NCI-H226 (cell line): ENCODE measurements around the gene SH2D4B.

ENCODE experiments used
- DNase-seq: peaks from one replicate; pipeline ENCODE4 v3.0.0-alpha.2; 2015

The SH2D4B gene

GRCh38 chr10:80537736-80538480 is at the start of gene SH2D4B:
SH2D4B (plus strand) TSS chr10:80537902; CDS start chr10:80538332, 430 bp downstream.
- no peak for DNase-seq

GRCh38 chr10:80488539-80489066 is 49.1 kb upstream of the SH2D4B start:
- no peak for DNase-seq

GRCh38 chr10:80489371-80490112 is 48.2 kb upstream of the SH2D4B start:
- DNase-seq: no peak

DNA sequence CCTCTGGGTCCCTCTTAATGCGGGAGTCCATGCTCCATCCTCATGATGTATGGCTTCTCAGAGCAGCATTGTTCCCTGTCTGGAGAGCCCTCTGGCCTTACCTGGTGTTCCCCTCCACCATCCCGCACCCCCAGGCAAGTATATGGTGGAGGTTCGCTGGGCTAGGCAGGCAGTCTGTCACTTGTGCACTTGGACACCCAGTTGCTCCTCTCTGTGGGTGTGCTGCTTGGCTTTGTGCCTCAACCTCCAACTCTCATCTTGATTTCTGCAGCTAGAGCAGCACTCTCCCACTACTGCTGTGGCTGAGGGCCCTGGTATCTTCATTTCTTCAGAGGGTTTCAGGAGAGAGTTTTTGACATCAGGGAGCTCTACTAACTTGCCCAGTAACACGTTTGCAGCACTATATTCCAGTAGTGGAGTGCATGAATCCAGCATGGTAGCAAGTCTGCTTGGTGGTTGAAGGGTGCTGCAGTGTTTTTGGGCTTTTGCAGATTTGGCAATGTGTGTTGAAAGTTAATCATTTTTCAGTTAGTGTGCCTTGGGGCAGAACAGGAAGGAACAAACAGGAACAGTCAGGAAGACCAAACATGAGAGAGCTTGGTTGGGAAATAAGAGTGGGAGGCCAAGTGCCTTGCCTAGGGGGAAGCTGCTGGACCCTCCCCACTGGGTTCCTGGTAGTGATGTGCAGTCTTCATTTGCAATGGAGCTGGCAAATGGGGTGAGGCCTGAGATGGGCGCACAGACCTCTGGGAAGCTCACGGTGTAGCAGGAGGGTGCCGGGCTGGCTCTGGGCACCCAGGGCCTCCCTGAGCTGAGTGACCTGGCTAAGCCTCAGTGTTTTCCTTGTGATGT is 46.2 kb upstream of the SH2D4B start:
- DNase-seq: no peak

- no peak for DNase-seq
Observed at GRCh38 chr10:80492848-80493521, 44.7 kb upstream of the SH2D4B start.

GRCh38 chr10:80493522-80494051 is 44.1 kb upstream of the SH2D4B start:
- DNase-seq: no peak

GRCh38 chr10:80496555-80497172 is 41.0 kb upstream of the SH2D4B start:
- no peak for DNase-seq

- DNase-seq: peak; percentile 73
Observed at GRCh38 chr10:80497187-80498077, 40.3 kb upstream of the SH2D4B start.

DNA sequence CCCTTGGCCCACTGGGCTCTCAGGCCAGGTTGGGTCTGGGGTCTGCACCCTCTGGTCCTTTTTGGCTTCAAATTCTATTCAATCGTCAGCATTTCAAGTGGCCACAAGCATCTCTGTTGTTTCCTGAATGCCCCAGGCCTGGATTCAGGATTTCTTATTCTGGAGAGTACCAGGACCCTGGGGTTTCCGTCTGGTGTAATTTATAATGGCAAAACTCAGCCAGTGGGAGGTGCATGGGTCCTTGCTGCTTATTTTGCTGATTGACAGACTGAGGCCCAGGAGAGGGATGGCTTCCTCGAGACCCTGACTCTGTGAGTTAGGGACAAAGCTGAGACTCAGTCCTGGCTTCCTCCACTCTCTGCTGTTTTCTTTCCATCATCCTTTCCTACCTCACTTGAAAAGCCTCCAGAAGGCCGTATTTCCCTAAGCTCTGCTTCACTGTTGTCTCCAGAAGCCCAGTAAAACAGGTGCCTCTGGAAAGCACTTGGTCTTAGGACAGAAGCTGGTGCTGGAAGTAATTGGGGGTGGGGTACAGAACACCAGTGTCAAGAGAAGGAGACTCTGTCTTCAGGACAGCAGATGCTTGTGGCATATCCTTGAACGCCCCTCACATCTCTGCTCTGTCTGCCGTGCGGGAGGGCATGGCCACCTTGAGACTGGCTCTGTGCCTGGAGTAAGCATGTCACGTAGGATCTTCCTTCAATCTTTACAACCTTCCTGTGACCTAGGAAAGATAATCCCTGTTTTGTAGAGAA is 39.4 kb upstream of the SH2D4B start:
- no peak for DNase-seq

DNA sequence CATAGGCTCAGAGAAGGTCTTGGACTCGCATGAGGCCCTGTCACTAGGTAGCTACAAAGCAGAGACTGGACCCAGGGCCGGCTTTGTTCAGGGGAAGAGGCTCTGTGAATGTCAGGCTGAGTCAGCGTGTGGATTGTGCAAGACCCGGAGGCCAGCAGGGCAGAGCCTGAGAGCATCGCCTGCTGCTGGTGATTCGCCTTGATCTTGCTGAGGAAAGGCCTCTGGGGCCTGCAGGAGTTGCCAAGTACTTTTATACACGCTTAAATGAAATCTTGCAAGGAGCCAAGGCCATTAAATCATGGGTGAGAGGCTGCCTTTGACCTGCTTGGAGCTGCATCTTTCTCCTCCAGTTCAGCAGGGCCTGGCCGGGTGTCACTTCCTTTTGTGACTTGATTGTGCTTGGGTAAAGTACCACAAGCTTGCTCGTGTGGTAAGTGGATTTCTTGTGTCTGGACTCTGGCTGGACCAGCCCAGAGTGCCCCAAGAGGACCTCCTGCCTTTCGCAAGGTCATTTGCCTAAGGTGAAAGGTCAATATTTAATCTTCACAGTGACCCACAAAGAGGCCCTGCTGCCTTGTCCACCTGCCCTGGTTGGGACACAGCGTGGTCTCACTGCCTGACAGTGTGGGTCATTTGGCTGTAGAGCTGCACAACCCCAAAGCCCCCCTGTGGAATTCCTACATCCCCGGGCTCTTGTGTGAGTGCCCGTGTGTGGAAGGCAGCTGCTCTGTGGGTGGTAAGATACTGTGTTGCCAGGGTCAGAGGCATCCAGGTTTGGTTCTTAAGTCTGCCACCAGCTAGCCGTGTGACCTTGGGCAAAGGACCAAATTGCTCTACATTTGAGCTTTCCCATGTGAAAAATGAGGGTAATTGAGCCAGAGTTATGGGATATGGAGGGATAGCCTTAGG is 38.6 kb upstream of the SH2D4B start:
- DNase-seq: peak; percentile 98

DNA sequence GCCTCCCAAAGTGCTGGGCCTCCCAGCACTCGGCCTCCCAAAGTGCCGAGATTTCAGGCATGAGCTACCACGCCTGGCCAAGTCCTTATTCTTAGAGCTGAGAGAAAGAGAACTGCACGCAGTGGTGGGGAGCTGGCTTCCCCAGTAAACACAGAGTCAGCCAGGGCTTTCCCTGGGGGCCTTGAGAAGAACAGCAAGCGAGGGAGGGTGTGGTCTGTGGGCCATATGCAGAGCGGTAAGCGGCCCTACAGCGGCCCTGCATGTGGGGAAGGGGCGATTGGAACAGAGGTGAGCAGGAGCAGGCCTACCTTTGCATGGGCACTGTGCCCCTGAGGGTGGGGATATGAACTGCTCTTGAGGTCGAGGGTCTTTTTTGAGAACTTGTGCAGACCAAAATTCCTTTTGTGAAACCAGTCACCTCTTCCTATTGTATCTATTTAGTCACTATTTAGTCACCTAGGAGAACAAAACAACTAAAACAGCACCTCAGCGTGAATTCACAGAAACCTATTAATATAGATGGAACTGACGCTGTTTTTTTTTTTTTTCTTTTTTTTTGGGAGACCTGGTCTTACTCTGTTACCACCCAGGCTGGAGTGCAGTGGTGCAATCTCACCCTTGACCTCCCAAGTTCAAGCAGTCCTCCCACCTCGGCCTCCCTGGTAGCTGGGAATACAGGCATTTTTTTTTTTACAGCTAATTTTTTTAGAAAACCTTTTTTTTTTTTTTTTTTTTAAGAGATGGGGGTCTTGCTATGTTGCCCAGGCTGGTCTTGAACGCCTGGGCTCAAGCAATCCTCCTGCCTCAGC is 36.9 kb upstream of the SH2D4B start:
- DNase-seq: no peak

GRCh38 chr10:80501381-80501912 is 36.3 kb upstream of the SH2D4B start:
- DNase-seq: peak; percentile 55

DNA sequence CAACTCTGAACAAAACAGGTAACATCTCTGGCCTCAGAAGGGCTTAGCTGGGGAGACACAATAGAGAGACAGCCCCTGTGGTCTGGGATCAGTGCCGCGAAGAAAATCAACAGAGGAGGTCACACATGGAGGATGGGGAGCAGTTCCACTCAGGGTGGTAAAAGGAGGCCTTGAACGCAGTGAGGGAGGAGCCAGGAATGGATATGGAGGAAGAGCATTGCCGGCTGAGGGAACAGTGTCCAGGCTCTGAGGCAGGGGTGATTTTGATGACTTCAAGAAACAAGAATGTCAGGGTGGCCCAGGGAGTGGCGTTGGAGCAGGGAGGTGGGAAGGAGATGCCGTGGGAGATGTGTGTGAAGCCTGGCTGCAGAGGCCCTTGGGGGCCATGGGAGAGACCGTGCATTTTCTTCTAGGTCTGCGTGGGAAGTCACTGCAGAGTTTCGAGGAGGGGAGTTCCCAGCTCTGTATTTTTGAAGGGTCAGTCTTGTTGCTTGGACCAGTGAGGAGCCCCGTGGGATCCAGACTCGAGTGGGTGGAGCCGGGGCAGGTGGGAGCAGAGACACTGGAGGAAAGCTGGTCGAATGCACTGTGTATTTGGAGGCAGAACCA is 35.7 kb upstream of the SH2D4B start:
- DNase-seq: peak; percentile 41

- no peak for DNase-seq
Observed at GRCh38 chr10:80502621-80503583, 34.8 kb upstream of the SH2D4B start.

DNA sequence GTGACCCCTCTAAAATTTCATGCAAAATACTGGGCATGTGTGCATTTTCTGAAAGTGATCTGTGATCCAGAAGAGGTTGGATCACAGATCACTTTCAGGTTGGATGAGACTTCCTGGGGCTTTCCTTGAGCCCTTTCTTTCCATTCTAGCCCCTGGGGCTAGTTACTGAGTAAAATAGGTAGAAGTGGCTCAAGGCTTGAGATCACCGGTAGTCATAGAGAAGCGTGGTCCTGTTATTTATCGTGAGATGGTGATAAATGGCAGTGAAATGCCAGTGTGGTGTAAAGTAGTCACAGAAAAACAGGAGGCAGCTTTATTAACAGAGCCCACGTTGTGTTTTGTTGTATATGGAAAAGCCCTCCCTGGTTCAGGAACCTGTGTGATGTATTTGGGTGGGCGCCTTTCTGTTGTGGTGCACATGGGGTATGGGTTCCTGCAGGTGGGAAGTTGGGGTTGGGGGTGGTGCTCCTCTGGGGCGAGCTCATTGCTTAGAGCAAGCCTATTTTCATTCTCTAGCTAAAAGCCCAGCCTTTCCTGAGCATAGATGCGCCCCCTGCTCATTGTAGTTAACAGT is 34.0 kb upstream of the SH2D4B start:
- no peak for DNase-seq
